GM23338 (cell line): ENCODE measurements around the gene GDF11. TPM values are rescaled to one million over a fixed set of nuclear protein-coding genes. Genes with fewer than 3 reads are reported as not detected.
A peak's percentile ranks its signal among the peaks of the same experiment; 100 is the strongest.

Experiments used
- ATAC-seq: fragments of 200-7000 bp; cut with Tn5 transposase; 3 replicates; pipeline ENCODE4 v1.9.1; 2020
- DNase-seq: peaks from one replicate; pipeline ENCODE4 v3.0.0-alpha.2; 2015; ENCODE audit warnings: low spot score
- H2AFZ ChIP-seq: fragments of 200-600 bp; sonication (generic); 2 replicates; pipeline ENCODE4 v1.8.0; 2016; ENCODE audit warnings: antibody characterized with exemption, mild to moderate bottlenecking, moderate library complexity
- H3F3A ChIP-seq: fragments of 200-600 bp; sonication (generic); replicated peaks from 2 replicates; pipeline ENCODE4 v1.8.0; 2017; ENCODE audit warnings: antibody characterized with exemption, mixed run types, low read depth
- H3K27ac ChIP-seq: fragments of 200-600 bp; sonication (generic); 2 replicates; pipeline ENCODE4 v1.6.1; 2016; ENCODE audit warnings: low read depth
- H3K27me3 ChIP-seq: fragments of 200-600 bp; sonication (generic); 2 replicates; pipeline ENCODE4 v1.8.0; 2016; ENCODE audit warnings: mild to moderate bottlenecking, mixed run types, moderate library complexity; ENCODE audit not compliant: insufficient read depth
- H3K36me3 ChIP-seq: fragments of 200-600 bp; sonication (generic); 2 replicates; pipeline ENCODE4 v1.8.0; 2016; ENCODE audit warnings: mild to moderate bottlenecking; ENCODE audit not compliant: insufficient read depth
- H3K4me1 ChIP-seq: fragments of 200-600 bp; sonication (generic); 2 replicates; pipeline ENCODE4 v1.8.0; 2016; ENCODE audit warnings: mild to moderate bottlenecking, moderate library complexity; ENCODE audit not compliant: insufficient read depth
- H3K4me2 ChIP-seq: fragments of 200-600 bp; sonication (generic); 2 replicates; pipeline ENCODE4 v1.7.1; 2017; ENCODE audit warnings: mixed run types
- H3K4me3 ChIP-seq: fragments of 200-600 bp; sonication (generic); 2 replicates; pipeline ENCODE4 v1.6.1; 2016; ENCODE audit warnings: mixed run types
- H3K79me2 ChIP-seq: fragments of 200-600 bp; sonication (generic); replicated peaks from 2 replicates; pipeline ENCODE4 v1.8.0; 2017; ENCODE audit warnings: mild to moderate bottlenecking; ENCODE audit not compliant: insufficient read depth
- H3K9me2 ChIP-seq: fragments of 200-600 bp; sonication (generic); 2 replicates; pipeline ENCODE4 v1.8.0; 2017; ENCODE audit not compliant: insufficient read depth
- H4K20me1 ChIP-seq: fragments of 200-600 bp; sonication (generic); replicated peaks from 2 replicates; pipeline ENCODE4 v1.8.0; 2017; ENCODE audit warnings: mild to moderate bottlenecking; ENCODE audit not compliant: insufficient read depth
- H3K27ac Mint-ChIP-seq: 2 replicates; pipeline ENCODE4 v1.8.0; 2020; ENCODE audit warnings: inconsistent platforms, mild to moderate bottlenecking, moderate library complexity, mixed read lengths
- H3K27me3 Mint-ChIP-seq: 3 replicates; pipeline ENCODE4 v1.8.0; 2022; ENCODE audit warnings: low read depth, mild to moderate bottlenecking, moderate library complexity, mixed read lengths, inconsistent platforms; ENCODE audit not compliant: insufficient read depth, poor library complexity
- H3K36me3 Mint-ChIP-seq: 3 replicates; pipeline ENCODE4 v1.8.0; 2021; ENCODE audit warnings: low read depth, mild to moderate bottlenecking, inconsistent platforms, moderate library complexity, mixed read lengths
- H3K4me1 Mint-ChIP-seq: 3 replicates; pipeline ENCODE4 v1.8.0; 2020; ENCODE audit warnings: mild to moderate bottlenecking, inconsistent platforms, mixed read lengths
- H3K4me3 Mint-ChIP-seq: 3 replicates; pipeline ENCODE4 v1.8.0; 2021; ENCODE audit warnings: moderate library complexity, mild to moderate bottlenecking, inconsistent platforms, mixed read lengths
- H3K9me3 Mint-ChIP-seq: 3 replicates; pipeline ENCODE4 v1.8.0; 2020; ENCODE audit warnings: moderate library complexity, mild to moderate bottlenecking, inconsistent platforms, mixed read lengths
- EZH2phosphoT487 ChIP-seq: fragments of 200-600 bp; sonication (generic); IDR thresholded peaks from one replicate; pipeline ENCODE4 v1.8.1; 2018; ENCODE audit warnings: antibody characterized with exemption; ENCODE audit not compliant: unreplicated experiment
- JUNB ChIP-seq: IDR thresholded peaks from one replicate; pipeline ENCODE4 v1.6.1; 2016; ENCODE audit warnings: antibody characterized with exemption; ENCODE audit not compliant: unreplicated experiment
- NANOG ChIP-seq: IDR thresholded peaks from 2 replicates; pipeline ENCODE4 v1.6.1; 2016; ENCODE audit warnings: antibody characterized with exemption, borderline replicate concordance
- POLR2AphosphoS5 ChIP-seq: IDR thresholded peaks from 2 replicates; pipeline ENCODE4 v1.6.1; 2016; ENCODE audit warnings: antibody characterized with exemption, low read depth
- STAT1 ChIP-seq: IDR thresholded peaks from one replicate; pipeline ENCODE4 v1.6.1; 2016; ENCODE audit warnings: antibody characterized with exemption; ENCODE audit not compliant: unreplicated experiment
- ZNF331 ChIP-seq: fragments of 250-450 bp; sonication (Bioruptor Pico); IDR thresholded peaks from 2 replicates; pipeline ENCODE4 v1.5.0; 2020; ENCODE audit warnings: low read depth, mild to moderate bottlenecking, moderate library complexity
- polyA plus RNA-seq: library from polyadenylated mRNA; unstranded; fragments of >200 nt; fragmentation: Nextera tagmentation; extraction: Ambion mirVana; gene quantifications from 2 replicates; pipeline ENCODE4 v1.2.1, GENCODE V29; 2016
- total RNA-seq: library from RNA; depleted of rRNA; stranded (reverse); fragments of >200 nt; shearing (Covaris generic); gene quantifications from 2 replicates; pipeline ENCODE4 v1.2.3, GENCODE V29; 2014
- TF ChIP-seq, protein P1 (sequence below): IDR thresholded peaks from one replicate; pipeline ENCODE4 v1.6.1; 2018; ENCODE audit warnings: antibody characterized with exemption; ENCODE audit not compliant: unreplicated experiment
- TF ChIP-seq, protein P2 (sequence below): fragments of 250-450 bp; sonication (Bioruptor Pico); IDR thresholded peaks from 2 replicates; pipeline ENCODE4 v1.5.0; 2020; ENCODE audit warnings: mild to moderate bottlenecking, moderate library complexity
- TF ChIP-seq, protein P3 (sequence below): IDR thresholded peaks from 2 replicates; pipeline ENCODE4 v1.6.1; 2016; ENCODE audit warnings: antibody characterized with exemption
- TF ChIP-seq, protein P4 (sequence below), 2 experiments: fragments of 200-600 bp in 1 of 2; sonication (generic) in 1 of 2; conservative IDR thresholded peaks; 2 replicates each; pipeline versions ENCODE4 v1.5.1 to v1.6.1; 2016 to 2017; ENCODE audit warnings: antibody characterized with exemption in 2 of 2, low read depth in 2 of 2, mild to moderate bottlenecking in 2 of 2, moderate library complexity in 1 of 2

Gene GDF11
- total and polyA plus RNA-seq, 2 experiments from 2014 or later: 3.7 to 12.5 TPM

DNA sequence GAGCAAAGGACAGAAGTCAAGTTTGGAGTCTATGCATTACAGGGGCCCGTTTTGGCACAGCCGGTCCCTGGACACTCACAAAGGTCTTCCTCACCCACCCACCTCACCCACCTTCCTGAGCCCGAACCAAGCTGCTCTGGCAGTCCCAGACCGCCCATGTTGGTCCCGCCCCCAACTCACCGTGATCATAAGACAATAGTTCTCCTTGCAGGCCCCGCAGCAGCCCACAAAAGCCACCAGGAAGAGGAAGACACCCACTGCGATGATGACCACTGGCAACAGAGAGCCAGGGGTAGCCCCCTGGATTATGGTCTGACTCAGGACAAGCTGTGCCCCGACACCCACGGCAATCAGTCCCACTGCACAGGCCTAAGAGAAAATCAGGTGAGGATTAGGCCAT lies 16.0 kb upstream of the GDF11 start:
- peaks cover 41% of the 10 kb centered on the region for H3K36me3 Mint-ChIP-seq
- peaks cover 14% of the 10 kb centered on the region for H3K27me3 Mint-ChIP-seq
- H3K36me3 ChIP-seq: peaks cover 8% of the 10 kb centered on the region; the same call in 1 of the 2 replicates
- peaks cover 14% of the 10 kb centered on the region for H3K79me2 ChIP-seq
- no peaks in the 10 kb centered on the region for H3K9me2 ChIP-seq
- no peaks in the 10 kb centered on the region for H3K27me3 ChIP-seq
- DNase-seq: no peak
- H2AFZ ChIP-seq: no peak overlapping the region
- TF ChIP-seq ZNF331 (CRISPR knock-in tag) (no peak), POLR2AphosphoS5 (no peak), EZH2phosphoT487 (no peak), JUNB (no peak), NANOG (no peak), STAT1 (no peak)
- TF ChIP-seq, protein P1, sequence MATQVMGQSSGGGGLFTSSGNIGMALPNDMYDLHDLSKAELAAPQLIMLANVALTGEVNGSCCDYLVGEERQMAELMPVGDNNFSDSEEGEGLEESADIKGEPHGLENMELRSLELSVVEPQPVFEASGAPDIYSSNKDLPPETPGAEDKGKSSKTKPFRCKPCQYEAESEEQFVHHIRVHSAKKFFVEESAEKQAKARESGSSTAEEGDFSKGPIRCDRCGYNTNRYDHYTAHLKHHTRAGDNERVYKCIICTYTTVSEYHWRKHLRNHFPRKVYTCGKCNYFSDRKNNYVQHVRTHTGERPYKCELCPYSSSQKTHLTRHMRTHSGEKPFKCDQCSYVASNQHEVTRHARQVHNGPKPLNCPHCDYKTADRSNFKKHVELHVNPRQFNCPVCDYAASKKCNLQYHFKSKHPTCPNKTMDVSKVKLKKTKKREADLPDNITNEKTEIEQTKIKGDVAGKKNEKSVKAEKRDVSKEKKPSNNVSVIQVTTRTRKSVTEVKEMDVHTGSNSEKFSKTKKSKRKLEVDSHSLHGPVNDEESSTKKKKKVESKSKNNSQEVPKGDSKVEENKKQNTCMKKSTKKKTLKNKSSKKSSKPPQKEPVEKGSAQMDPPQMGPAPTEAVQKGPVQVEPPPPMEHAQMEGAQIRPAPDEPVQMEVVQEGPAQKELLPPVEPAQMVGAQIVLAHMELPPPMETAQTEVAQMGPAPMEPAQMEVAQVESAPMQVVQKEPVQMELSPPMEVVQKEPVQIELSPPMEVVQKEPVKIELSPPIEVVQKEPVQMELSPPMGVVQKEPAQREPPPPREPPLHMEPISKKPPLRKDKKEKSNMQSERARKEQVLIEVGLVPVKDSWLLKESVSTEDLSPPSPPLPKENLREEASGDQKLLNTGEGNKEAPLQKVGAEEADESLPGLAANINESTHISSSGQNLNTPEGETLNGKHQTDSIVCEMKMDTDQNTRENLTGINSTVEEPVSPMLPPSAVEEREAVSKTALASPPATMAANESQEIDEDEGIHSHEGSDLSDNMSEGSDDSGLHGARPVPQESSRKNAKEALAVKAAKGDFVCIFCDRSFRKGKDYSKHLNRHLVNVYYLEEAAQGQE: no peak
- TF ChIP-seq, protein P2, sequence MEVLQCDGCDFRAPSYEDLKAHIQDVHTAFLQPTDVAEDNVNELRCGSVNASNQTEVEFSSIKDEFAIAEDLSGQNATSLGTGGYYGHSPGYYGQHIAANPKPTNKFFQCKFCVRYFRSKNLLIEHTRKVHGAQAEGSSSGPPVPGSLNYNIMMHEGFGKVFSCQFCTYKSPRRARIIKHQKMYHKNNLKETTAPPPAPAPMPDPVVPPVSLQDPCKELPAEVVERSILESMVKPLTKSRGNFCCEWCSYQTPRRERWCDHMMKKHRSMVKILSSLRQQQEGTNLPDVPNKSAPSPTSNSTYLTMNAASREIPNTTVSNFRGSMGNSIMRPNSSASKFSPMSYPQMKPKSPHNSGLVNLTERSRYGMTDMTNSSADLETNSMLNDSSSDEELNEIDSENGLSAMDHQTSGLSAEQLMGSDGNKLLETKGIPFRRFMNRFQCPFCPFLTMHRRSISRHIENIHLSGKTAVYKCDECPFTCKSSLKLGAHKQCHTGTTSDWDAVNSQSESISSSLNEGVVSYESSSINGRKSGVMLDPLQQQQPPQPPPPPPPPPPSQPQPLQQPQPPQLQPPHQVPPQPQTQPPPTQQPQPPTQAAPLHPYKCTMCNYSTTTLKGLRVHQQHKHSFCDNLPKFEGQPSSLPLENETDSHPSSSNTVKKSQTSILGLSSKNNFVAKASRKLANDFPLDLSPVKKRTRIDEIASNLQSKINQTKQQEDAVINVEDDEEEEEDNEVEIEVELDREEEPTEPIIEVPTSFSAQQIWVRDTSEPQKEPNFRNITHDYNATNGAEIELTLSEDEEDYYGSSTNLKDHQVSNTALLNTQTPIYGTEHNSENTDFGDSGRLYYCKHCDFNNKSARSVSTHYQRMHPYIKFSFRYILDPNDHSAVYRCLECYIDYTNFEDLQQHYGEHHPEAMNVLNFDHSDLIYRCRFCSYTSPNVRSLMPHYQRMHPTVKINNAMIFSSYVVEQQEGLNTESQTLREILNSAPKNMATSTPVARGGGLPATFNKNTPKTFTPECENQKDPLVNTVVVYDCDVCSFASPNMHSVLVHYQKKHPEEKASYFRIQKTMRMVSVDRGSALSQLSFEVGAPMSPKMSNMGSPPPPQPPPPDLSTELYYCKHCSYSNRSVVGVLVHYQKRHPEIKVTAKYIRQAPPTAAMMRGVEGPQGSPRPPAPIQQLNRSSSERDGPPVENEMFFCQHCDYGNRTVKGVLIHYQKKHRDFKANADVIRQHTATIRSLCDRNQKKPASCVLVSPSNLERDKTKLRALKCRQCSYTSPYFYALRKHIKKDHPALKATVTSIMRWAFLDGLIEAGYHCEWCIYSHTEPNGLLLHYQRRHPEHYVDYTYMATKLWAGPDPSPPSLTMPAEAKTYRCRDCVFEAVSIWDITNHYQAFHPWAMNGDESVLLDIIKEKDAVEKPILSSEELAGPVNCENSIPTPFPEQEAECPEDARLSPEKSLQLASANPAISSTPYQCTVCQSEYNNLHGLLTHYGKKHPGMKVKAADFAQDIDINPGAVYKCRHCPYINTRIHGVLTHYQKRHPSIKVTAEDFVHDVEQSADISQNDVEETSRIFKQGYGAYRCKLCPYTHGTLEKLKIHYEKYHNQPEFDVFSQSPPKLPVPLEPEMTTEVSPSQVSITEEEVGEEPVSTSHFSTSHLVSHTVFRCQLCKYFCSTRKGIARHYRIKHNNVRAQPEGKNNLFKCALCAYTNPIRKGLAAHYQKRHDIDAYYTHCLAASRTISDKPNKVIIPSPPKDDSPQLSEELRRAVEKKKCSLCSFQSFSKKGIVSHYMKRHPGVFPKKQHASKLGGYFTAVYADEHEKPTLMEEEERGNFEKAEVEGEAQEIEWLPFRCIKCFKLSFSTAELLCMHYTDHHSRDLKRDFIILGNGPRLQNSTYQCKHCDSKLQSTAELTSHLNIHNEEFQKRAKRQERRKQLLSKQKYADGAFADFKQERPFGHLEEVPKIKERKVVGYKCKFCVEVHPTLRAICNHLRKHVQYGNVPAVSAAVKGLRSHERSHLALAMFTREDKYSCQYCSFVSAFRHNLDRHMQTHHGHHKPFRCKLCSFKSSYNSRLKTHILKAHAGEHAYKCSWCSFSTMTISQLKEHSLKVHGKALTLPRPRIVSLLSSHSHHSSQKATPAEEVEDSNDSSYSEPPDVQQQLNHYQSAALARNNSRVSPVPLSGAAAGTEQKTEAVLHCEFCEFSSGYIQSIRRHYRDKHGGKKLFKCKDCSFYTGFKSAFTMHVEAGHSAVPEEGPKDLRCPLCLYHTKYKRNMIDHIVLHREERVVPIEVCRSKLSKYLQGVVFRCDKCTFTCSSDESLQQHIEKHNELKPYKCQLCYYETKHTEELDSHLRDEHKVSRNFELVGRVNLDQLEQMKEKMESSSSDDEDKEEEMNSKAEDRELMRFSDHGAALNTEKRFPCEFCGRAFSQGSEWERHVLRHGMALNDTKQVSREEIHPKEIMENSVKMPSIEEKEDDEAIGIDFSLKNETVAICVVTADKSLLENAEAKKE (CRISPR knock-in tag): no peak
- TF ChIP-seq, protein P3, sequence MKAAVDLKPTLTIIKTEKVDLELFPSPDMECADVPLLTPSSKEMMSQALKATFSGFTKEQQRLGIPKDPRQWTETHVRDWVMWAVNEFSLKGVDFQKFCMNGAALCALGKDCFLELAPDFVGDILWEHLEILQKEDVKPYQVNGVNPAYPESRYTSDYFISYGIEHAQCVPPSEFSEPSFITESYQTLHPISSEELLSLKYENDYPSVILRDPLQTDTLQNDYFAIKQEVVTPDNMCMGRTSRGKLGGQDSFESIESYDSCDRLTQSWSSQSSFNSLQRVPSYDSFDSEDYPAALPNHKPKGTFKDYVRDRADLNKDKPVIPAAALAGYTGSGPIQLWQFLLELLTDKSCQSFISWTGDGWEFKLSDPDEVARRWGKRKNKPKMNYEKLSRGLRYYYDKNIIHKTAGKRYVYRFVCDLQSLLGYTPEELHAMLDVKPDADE: no peak
- TF ChIP-seq, protein P4, sequence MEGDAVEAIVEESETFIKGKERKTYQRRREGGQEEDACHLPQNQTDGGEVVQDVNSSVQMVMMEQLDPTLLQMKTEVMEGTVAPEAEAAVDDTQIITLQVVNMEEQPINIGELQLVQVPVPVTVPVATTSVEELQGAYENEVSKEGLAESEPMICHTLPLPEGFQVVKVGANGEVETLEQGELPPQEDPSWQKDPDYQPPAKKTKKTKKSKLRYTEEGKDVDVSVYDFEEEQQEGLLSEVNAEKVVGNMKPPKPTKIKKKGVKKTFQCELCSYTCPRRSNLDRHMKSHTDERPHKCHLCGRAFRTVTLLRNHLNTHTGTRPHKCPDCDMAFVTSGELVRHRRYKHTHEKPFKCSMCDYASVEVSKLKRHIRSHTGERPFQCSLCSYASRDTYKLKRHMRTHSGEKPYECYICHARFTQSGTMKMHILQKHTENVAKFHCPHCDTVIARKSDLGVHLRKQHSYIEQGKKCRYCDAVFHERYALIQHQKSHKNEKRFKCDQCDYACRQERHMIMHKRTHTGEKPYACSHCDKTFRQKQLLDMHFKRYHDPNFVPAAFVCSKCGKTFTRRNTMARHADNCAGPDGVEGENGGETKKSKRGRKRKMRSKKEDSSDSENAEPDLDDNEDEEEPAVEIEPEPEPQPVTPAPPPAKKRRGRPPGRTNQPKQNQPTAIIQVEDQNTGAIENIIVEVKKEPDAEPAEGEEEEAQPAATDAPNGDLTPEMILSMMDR (conservative IDR thresholded peaks at IDR 0.05; ENCODE audit: low read depth in 2 of 2): no peak
- no peaks in the 10 kb centered on the region for H3K9me3 Mint-ChIP-seq
- H3K4me2 ChIP-seq: peak overlapping the region; percentile 98
- 0 out of 2 replicates have a peak, but pooled peaks cover 6% of the 10 kb centered on the region for H4K20me1 ChIP-seq
- H3F3A ChIP-seq: peaks cover 16% of the 10 kb centered on the region; the same call in 1 of the 2 replicates
- H3K4me3 Mint-ChIP-seq: peak overlapping the region; percentile 86
- ATAC-seq: no peak
- peak overlapping the region; percentile 97 for H3K4me3 ChIP-seq
- H3K27ac Mint-ChIP-seq: peak overlapping the region; percentile 70; the same call in 1 of the 2 replicates
- H3K4me1 ChIP-seq: peaks cover 22% of the 10 kb centered on the region
- H3K4me1 Mint-ChIP-seq: peaks cover 34% of the 10 kb centered on the region
- no peak overlapping the region for H3K27ac ChIP-seq
